Measurements from ENCODE around the gene SCN4B. TPM values are rescaled to one million over a fixed set of nuclear protein-coding genes. Genes with fewer than 3 reads are reported as not detected.

The SCN4B gene
- total and polyA plus RNA-seq, 8 donors = 0.75 to 3.6 (median 1.6) TPM; not detected in 3

DNA sequence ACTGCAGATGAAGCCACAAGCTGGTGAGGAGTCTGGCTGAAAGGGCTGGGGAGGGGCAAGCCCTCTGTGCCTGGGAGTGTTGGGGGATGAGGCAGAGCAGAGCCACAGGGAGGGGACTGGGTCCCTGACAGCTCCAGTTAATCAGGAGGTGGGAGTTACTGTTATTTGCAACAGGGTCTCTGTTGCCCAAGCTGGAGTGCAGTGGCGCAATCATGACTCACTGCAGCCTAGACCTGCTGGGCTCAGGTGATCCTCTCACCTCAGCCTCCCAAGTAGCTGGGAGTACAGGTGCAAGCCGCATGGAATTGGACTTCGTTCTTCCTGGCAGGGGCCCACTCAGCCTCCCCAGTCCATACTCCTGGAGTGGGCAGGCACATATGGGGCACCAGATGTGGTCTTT is 16.1 kb upstream of the SCN4B start:
- Histone ChIP-seq H3K4me1 (peaks cover 0 to 10% (median 8%) of the 10 kb centered on the region in 4 donors), H3K27me3 (peaks cover 0 to 72% (median 0%) of the 10 kb centered on the region in 3 donors), H3K36me3 (no peaks in the 10 kb centered on the region), H3K9me3 (no peaks in the 10 kb centered on the region), H3K27ac (no peak overlapping the region), H3K4me3 (no peak overlapping the region)
- WGBS, 5 donors = 72 to 82% (median 77%) methylated on average over 3 of the region's 3 CpGs
- TF ChIP-seq POLR2AphosphoS5 (IDR thresholded peaks at IDR 0.05) (no peak), EP300 (IDR thresholded peaks at IDR 0.05) (no peak), POLR2A (IDR thresholded peaks at IDR 0.05) (no peak)
- TF ChIP-seq, protein P1, sequence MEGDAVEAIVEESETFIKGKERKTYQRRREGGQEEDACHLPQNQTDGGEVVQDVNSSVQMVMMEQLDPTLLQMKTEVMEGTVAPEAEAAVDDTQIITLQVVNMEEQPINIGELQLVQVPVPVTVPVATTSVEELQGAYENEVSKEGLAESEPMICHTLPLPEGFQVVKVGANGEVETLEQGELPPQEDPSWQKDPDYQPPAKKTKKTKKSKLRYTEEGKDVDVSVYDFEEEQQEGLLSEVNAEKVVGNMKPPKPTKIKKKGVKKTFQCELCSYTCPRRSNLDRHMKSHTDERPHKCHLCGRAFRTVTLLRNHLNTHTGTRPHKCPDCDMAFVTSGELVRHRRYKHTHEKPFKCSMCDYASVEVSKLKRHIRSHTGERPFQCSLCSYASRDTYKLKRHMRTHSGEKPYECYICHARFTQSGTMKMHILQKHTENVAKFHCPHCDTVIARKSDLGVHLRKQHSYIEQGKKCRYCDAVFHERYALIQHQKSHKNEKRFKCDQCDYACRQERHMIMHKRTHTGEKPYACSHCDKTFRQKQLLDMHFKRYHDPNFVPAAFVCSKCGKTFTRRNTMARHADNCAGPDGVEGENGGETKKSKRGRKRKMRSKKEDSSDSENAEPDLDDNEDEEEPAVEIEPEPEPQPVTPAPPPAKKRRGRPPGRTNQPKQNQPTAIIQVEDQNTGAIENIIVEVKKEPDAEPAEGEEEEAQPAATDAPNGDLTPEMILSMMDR (IDR thresholded peaks at IDR 0.05) = no peak
- DNase-seq = no peak
- intact Hi-C loops (cut with DNase I; ENCODE audit: low total_unique reads) = no loop called here

GRCh38 chr11:118168316-118168715 is 15.7 kb upstream of the SCN4B start:
- H3K4me3 ChIP-seq = no peak overlapping the region
- H3K27ac ChIP-seq = no peak overlapping the region
- TF ChIP-seq EP300 (IDR thresholded peaks at IDR 0.05) (no peak), POLR2A (IDR thresholded peaks at IDR 0.05) (no peak), POLR2AphosphoS5 (IDR thresholded peaks at IDR 0.05) (no peak)
- TF ChIP-seq, protein P1 (IDR thresholded peaks at IDR 0.05) = no peak
- intact Hi-C loops (cut with DNase I; ENCODE audit: low total_unique reads) = no loop called here
- H3K27me3 ChIP-seq = peaks cover 0 to 72% (median 0%) of the 10 kb centered on the region in 3 donors
- H3K4me1 ChIP-seq = peaks cover 0 to 10% (median 8%) of the 10 kb centered on the region in 4 donors
- H3K9me3 ChIP-seq = no peaks in the 10 kb centered on the region
- 79 to 86% (median 81%) methylated on average over 8 of the region's 8 CpGs for WGBS, 5 donors
- DNase-seq = no peak
- H3K36me3 ChIP-seq = no peaks in the 10 kb centered on the region

GRCh38 chr11:118167906-118168305 is 15.3 kb upstream of the SCN4B start:
- TF ChIP-seq POLR2AphosphoS5 (IDR thresholded peaks at IDR 0.05) (no peak), POLR2A (IDR thresholded peaks at IDR 0.05) (no peak), EP300 (IDR thresholded peaks at IDR 0.05) (no peak)
- TF ChIP-seq, protein P1 (IDR thresholded peaks at IDR 0.05) = no peak
- H3K36me3 ChIP-seq = no peaks in the 10 kb centered on the region
- no peaks in the 10 kb centered on the region for H3K9me3 ChIP-seq
- WGBS, 5 donors = 83 to 90% (median 87%) methylated on average over 12 of the region's 12 CpGs
- intact Hi-C loops (cut with DNase I; ENCODE audit: low total_unique reads) = no loop called here
- no peak overlapping the region for H3K27ac ChIP-seq
- no peak overlapping the region for H3K4me3 ChIP-seq
- DNase-seq = no peak
- peaks cover 0 to 10% (median 8%) of the 10 kb centered on the region in 4 donors for H3K4me1 ChIP-seq
- peaks cover 0 to 69% (median 0%) of the 10 kb centered on the region in 3 donors for H3K27me3 ChIP-seq

GRCh38 chr11:118167253-118167652 is 14.6 kb upstream of the SCN4B start:
- WGBS, 5 donors = 89 to 97% (median 96%) methylated on average over 2 of the region's 2 CpGs
- intact Hi-C loops (cut with DNase I; ENCODE audit: low total_unique reads) = no loop called here
- peaks cover 0 to 71% (median 0%) of the 10 kb centered on the region in 3 donors for H3K27me3 ChIP-seq

More at GRCh38 chr11:118167253-118167652, 14.6 kb upstream of the SCN4B start:
- no peaks in the 10 kb centered on the region for H3K36me3 ChIP-seq
- H3K9me3 ChIP-seq = no peaks in the 10 kb centered on the region
- no peak overlapping the region for H3K4me3 ChIP-seq
- TF ChIP-seq, protein P1 (IDR thresholded peaks at IDR 0.05) = no peak
- no peak for TF ChIP-seq EP300 (IDR thresholded peaks at IDR 0.05)
- TF ChIP-seq POLR2AphosphoS5 (IDR thresholded peaks at IDR 0.05) = no peak
- no peak for TF ChIP-seq POLR2A (IDR thresholded peaks at IDR 0.05)
- H3K27ac ChIP-seq = no peak overlapping the region
- no peak for DNase-seq
- H3K4me1 ChIP-seq = peaks cover 0 to 10% (median 8%) of the 10 kb centered on the region in 4 donors

Measured in stomach (tissue), 9 donors.